ENCODE measurements around the gene EEF2.

The EEF2 gene

DNA sequence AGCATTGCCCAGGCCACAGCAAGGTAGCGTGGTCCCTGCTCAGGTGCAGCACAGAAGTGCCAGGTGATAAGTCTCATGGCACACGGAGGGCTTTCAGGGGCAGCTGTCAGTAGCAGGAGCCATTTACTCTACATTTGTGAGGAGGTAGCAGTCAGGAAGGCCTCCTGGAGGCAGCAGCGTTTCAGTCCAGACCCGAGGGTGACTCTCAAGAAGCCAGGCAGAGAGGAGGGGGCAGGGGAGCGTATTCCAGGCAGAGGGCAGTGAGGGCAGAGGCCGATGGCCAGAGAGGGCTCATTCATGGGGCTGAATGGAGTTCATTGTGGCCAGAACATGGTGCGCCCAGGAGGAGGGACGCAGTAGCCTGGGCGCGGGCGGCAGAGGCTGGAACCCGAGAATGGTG, 31.2 kb upstream of the EEF2 start:
- Histone ChIP-seq H3K18ac (ENCODE audit: low read length) (peak overlapping the region; percentile 76), H3K36me3 (ENCODE audit: control insufficient read depth in 1 of 2, insufficient read depth in 2 of 2, low read length in 2 of 2) (peaks cover 43 to 45% of the 10 kb centered on the region in 2 experiments), H4K8ac (ENCODE audit: low read depth, low read length) (no peak overlapping the region), H2AK5ac (ENCODE audit: low read length) (peak overlapping the region; percentile 51), H2AFZ (ENCODE audit: insufficient read depth, low read length, poor library complexity) (no peak overlapping the region), H2BK5ac (ENCODE audit: low read depth, low read length, poor library complexity) (peak overlapping the region; percentile 19), H3K27ac (ENCODE audit: low read depth, low read length) (no peak overlapping the region), H3K79me2 (ENCODE audit: control insufficient read depth, insufficient read depth, low read length, poor library complexity) (peaks cover 11% of the 10 kb centered on the region), H4K91ac (ENCODE audit: low read depth, low read length) (peak overlapping the region; percentile 63), H3K79me1 (ENCODE audit: low read length) (peaks cover 16% of the 10 kb centered on the region), H3K27me3 (ENCODE audit: insufficient read depth, low read length) (no peaks in the 10 kb centered on the region), H3K14ac (ENCODE audit: low read length) (peak overlapping the region; percentile 52), H3K4me3 (ENCODE audit: low read depth, low read length) (no peak overlapping the region), H3K4ac (ENCODE audit: low read depth, low read length) (peak overlapping the region; percentile 29), H3K4me2 (ENCODE audit: low read length) (no peak overlapping the region), H3K9me3 (ENCODE audit: insufficient read depth, low read depth, low read length) (no peaks in the 10 kb centered on the region), H2BK12ac (ENCODE audit: low read length) (peak overlapping the region; percentile 26), H3K9ac (ENCODE audit: low read length) (no peak overlapping the region), H3K23ac (ENCODE audit: low read length) (no peak overlapping the region), H3K4me1 (ENCODE audit: control insufficient read depth in 1 of 2, insufficient read depth in 2 of 2, low read length in 2 of 2) (peaks cover 28 to 34% of the 10 kb centered on the region in 2 experiments), H2BK120ac (ENCODE audit: insufficient read depth, low read length, poor library complexity) (peak overlapping the region; percentile 36), H4K12ac (ENCODE audit: low read depth, low read length) (no peak overlapping the region)
- no peak for DNase-seq
- WGBS (ENCODE audit: extremely low coverage, insufficient coverage, insufficient read length), result no CpG with 5 or more reads among the region's 12 CpGs

DNA sequence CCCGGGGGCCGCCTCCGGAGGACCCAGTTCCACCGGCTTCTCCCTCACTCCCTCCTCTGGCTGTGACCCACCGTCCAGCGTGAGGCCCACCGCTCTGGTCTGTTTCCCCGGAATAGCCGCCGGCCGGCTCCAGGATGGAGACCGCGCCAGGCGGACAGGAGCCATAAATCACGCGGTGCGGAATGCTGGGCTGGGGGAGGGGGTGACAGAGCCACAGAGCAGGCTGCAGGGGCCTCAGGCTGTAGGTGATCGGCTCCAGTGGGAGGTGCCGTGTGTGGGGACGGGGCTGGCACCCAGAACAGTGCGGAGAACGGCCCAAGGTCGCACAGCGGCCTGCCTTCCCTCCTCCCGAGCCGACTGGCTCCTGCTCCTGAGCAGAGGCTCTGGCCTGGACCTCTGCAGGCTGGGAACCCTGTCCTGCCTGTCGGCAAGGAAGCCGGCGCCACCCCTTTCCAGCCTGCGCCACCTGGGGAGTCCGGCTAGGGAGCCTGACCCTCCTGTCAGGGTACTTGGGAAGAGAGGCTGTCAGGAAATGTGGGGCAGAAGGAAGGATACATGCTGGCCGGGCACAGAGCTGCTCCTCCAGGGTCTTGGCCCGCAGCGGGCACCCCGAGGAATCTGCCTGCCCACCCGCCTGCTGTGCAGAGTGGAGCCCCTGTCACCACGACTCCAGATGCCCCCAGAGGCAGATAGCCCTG, 30.6 kb upstream of the EEF2 start:
- peak overlapping the region; percentile 51 for H2AK5ac ChIP-seq (ENCODE audit: low read length)
- H3K14ac ChIP-seq (ENCODE audit: low read length), result peak overlapping the region; percentile 52
- no peak overlapping the region for H2AFZ ChIP-seq (ENCODE audit: insufficient read depth, low read length, poor library complexity)
- no peak overlapping the region for H3K23ac ChIP-seq (ENCODE audit: low read length)
- peak overlapping the region; percentile 76 for H3K18ac ChIP-seq (ENCODE audit: low read length)
- no peak overlapping the region for H3K4me3 ChIP-seq (ENCODE audit: low read depth, low read length)
- peak overlapping the region; percentile 29 for H3K4ac ChIP-seq (ENCODE audit: low read depth, low read length)
- no peak overlapping the region for H4K12ac ChIP-seq (ENCODE audit: low read depth, low read length)
- DNase-seq, result no peak
- peaks cover 28 to 34% of the 10 kb centered on the region in 2 experiments for H3K4me1 ChIP-seq (ENCODE audit: control insufficient read depth in 1 of 2, insufficient read depth in 2 of 2, low read length in 2 of 2)
- peaks cover 11% of the 10 kb centered on the region for H3K79me2 ChIP-seq (ENCODE audit: control insufficient read depth, insufficient read depth, low read length, poor library complexity)
- peak overlapping the region; percentile 26 for H2BK12ac ChIP-seq (ENCODE audit: low read length)
- H2BK5ac ChIP-seq (ENCODE audit: low read depth, low read length, poor library complexity), result peak overlapping the region; percentile 80
- H3K79me1 ChIP-seq (ENCODE audit: low read length), result peaks cover 16% of the 10 kb centered on the region
- peaks cover 48 to 49% of the 10 kb centered on the region in 2 experiments for H3K36me3 ChIP-seq (ENCODE audit: control insufficient read depth in 1 of 2, insufficient read depth in 2 of 2, low read length in 2 of 2)
- peak overlapping the region; percentile 79 for H3K27ac ChIP-seq (ENCODE audit: low read depth, low read length)
- H3K9me3 ChIP-seq (ENCODE audit: insufficient read depth, low read depth, low read length), result no peaks in the 10 kb centered on the region
- peak overlapping the region; percentile 53 for H4K8ac ChIP-seq (ENCODE audit: low read depth, low read length)
- no peaks in the 10 kb centered on the region for H3K27me3 ChIP-seq (ENCODE audit: insufficient read depth, low read length)
- peak overlapping the region; percentile 65 for H4K91ac ChIP-seq (ENCODE audit: low read depth, low read length)
- H2BK120ac ChIP-seq (ENCODE audit: insufficient read depth, low read length, poor library complexity), result peak overlapping the region; percentile 65
- peak overlapping the region; percentile 21 for H3K9ac ChIP-seq (ENCODE audit: low read length)
- peak overlapping the region; percentile 39 for H3K4me2 ChIP-seq (ENCODE audit: low read length)
- no CpG with 5 or more reads among the region's 37 CpGs for WGBS (ENCODE audit: extremely low coverage, insufficient coverage, insufficient read length)

DNA sequence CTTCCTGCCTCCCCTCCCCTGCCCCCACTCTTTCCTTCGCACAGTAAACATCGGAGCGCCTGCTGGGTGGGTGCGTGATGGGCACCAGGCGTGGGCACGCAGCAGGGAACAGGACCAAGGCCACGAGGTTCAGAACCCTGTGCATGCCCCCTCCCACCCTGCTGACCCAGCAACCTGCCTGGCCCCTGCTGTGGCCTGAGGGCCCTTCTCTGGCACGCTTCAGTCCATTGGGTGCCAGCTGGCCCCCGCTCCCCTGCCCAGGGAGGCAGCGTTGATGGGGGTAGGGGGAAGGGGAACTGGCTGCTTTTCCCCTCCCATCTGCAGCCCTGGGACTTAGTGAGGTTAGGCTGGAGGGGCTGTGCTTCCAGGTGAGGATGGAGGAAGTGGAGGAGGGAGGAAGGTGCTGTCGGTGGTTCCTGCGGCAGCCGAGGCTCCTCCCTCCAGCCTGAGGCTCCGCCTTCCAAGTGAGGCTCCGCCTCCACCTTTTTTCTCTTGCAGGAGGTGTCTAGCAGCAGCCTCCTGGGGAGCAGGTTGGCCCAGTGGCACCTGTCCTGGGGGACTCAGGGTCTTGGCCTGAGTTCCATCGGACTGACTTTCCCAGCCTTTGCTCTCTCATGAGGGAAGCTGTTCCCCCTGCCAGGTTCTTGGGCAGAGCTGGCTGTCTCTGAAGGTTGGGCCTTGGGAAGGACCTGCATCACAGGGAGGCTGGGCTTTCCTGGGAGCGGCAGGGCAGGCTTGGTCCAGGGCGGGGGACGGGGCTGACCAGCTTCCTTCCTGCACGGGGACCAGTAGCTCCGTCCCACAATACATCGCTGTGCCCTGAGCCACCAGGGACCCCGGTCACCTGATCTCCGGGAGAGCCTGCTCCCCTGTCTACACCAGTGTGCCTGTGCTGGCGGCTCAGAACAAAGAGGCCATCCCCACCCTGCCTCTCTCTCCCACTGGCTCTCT, 29.6 kb upstream of the EEF2 start:
- peak overlapping the region; percentile 2 for H3K4ac ChIP-seq (ENCODE audit: low read depth, low read length)
- peak overlapping the region; percentile 79 for H3K27ac ChIP-seq (ENCODE audit: low read depth, low read length)
- peak overlapping the region; percentile 80 for H2BK5ac ChIP-seq (ENCODE audit: low read depth, low read length, poor library complexity)
- peak overlapping the region; percentile 53 for H4K8ac ChIP-seq (ENCODE audit: low read depth, low read length)
- peaks cover 16% of the 10 kb centered on the region for H3K79me1 ChIP-seq (ENCODE audit: low read length)
- peak overlapping the region; percentile 65 for H2BK120ac ChIP-seq (ENCODE audit: insufficient read depth, low read length, poor library complexity)
- H4K91ac ChIP-seq (ENCODE audit: low read depth, low read length), result peak overlapping the region; percentile 65
- H3K4me1 ChIP-seq (ENCODE audit: control insufficient read depth in 1 of 2, insufficient read depth in 2 of 2, low read length in 2 of 2), result peaks cover 34% of the 10 kb centered on the region in 2 experiments
- H2AK5ac ChIP-seq (ENCODE audit: low read length), result peak overlapping the region; percentile 25
- H3K79me2 ChIP-seq (ENCODE audit: control insufficient read depth, insufficient read depth, low read length, poor library complexity), result peaks cover 16% of the 10 kb centered on the region
- peaks cover 51 to 55% of the 10 kb centered on the region in 2 experiments for H3K36me3 ChIP-seq (ENCODE audit: control insufficient read depth in 1 of 2, insufficient read depth in 2 of 2, low read length in 2 of 2)
- H2BK12ac ChIP-seq (ENCODE audit: low read length), result peak overlapping the region; percentile 5
- H3K27me3 ChIP-seq (ENCODE audit: insufficient read depth, low read length), result no peaks in the 10 kb centered on the region
- H3K14ac ChIP-seq (ENCODE audit: low read length), result peak overlapping the region; percentile 5
- no CpG with 5 or more reads among the region's 25 CpGs for WGBS (ENCODE audit: extremely low coverage, insufficient coverage, insufficient read length)
- no peak for DNase-seq
- H3K9me3 ChIP-seq (ENCODE audit: insufficient read depth, low read depth, low read length), result no peaks in the 10 kb centered on the region
- H3K18ac ChIP-seq (ENCODE audit: low read length), result peak overlapping the region; percentile 6
- peak overlapping the region; percentile 15 for H3K9ac ChIP-seq (ENCODE audit: low read length)
- H3K4me3 ChIP-seq (ENCODE audit: low read depth, low read length), result no peak overlapping the region
- H3K23ac ChIP-seq (ENCODE audit: low read length), result no peak overlapping the region
- peak overlapping the region; percentile 1 for H4K12ac ChIP-seq (ENCODE audit: low read depth, low read length)
- no peak overlapping the region for H2AFZ ChIP-seq (ENCODE audit: insufficient read depth, low read length, poor library complexity)
- H3K4me2 ChIP-seq (ENCODE audit: low read length), result peak overlapping the region; percentile 39

DNA sequence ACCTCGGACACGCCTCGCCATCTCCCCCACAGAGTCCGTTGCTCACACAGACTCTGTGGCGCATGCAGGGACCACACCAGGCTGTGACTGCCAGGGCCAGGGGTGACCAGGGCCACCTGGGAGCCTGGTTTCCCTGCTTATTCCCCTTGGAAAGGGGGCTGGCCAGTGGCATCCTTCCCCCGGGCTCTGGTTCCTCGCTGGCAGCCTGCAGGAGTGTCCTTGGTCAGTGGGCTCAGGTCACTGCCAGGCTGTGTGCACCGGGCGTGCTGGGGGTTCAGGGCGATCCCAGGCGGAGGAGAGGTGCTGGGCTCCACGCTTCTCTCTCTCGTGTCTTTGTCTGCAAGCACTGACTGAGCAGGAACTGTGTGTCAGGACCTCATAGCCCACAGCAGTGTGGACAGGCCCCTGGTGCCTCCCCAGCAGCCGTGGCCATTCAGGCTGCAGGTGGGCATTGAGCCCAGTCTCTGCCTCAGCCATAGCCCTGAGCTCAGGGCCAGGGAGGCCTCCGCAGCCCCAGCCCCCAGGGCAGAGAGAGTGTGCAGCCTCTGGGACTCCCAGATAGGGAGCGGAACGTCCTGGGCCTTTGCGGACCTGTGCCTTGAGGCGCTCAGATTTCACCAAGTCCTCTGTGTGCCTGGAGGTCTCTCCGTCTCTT, 28.8 kb upstream of the EEF2 start:
- Histone ChIP-seq H4K91ac (ENCODE audit: low read depth, low read length) (no peak overlapping the region), H3K23ac (ENCODE audit: low read length) (no peak overlapping the region), H3K18ac (ENCODE audit: low read length) (no peak overlapping the region), H3K27ac (ENCODE audit: low read depth, low read length) (no peak overlapping the region), H3K4me2 (ENCODE audit: low read length) (no peak overlapping the region), H2AFZ (ENCODE audit: insufficient read depth, low read length, poor library complexity) (no peak overlapping the region), H3K79me1 (ENCODE audit: low read length) (peaks cover 13% of the 10 kb centered on the region), H3K14ac (ENCODE audit: low read length) (no peak overlapping the region), H2BK5ac (ENCODE audit: low read depth, low read length, poor library complexity) (no peak overlapping the region), H3K36me3 (ENCODE audit: control insufficient read depth in 1 of 2, insufficient read depth in 2 of 2, low read length in 2 of 2) (peaks cover 47 to 55% of the 10 kb centered on the region in 2 experiments), H2BK12ac (ENCODE audit: low read length) (no peak overlapping the region), H3K4ac (ENCODE audit: low read depth, low read length) (peak overlapping the region; percentile 2), H3K27me3 (ENCODE audit: insufficient read depth, low read length) (no peaks in the 10 kb centered on the region), H3K9me3 (ENCODE audit: insufficient read depth, low read depth, low read length) (no peaks in the 10 kb centered on the region), H3K9ac (ENCODE audit: low read length) (no peak overlapping the region), H3K4me1 (ENCODE audit: control insufficient read depth in 1 of 2, insufficient read depth in 2 of 2, low read length in 2 of 2) (peaks cover 32 to 38% of the 10 kb centered on the region in 2 experiments), H2BK120ac (ENCODE audit: insufficient read depth, low read length, poor library complexity) (no peak overlapping the region), H2AK5ac (ENCODE audit: low read length) (no peak overlapping the region), H3K79me2 (ENCODE audit: control insufficient read depth, insufficient read depth, low read length, poor library complexity) (peaks cover 20% of the 10 kb centered on the region), H4K12ac (ENCODE audit: low read depth, low read length) (no peak overlapping the region), H3K4me3 (ENCODE audit: low read depth, low read length) (no peak overlapping the region), H4K8ac (ENCODE audit: low read depth, low read length) (no peak overlapping the region)
- no CpG with 5 or more reads among the region's 20 CpGs for WGBS (ENCODE audit: extremely low coverage, insufficient coverage, insufficient read length)
- DNase-seq, result no peak
